ENCODE measurements around the gene KLF7.

- TF ChIP-seq CTCF (IDR thresholded peaks at IDR 0.05; ENCODE audit: low read depth, low read length, poor library complexity, severe bottlenecking) = no peak
- TF ChIP-seq EZH2phosphoT487 (IDR thresholded peaks at IDR 0.05; ENCODE audit: borderline replicate concordance, low read length) = no peak
These were observed 126.5 kb downstream of the KLF7 start for GRCh38 chr2:207039225-207039624.

All from DOHH2 (cell line).